Measurements from ENCODE around the gene OTUD4. TPM values are rescaled to one million over a fixed set of nuclear protein-coding genes. Genes with fewer than 3 reads are reported as not detected.
"Not testable (repeated sequence)": the region's sequence is repeated elsewhere in the genome, so short reads cannot be mapped to it uniquely, and the experiment has no call there.

The OTUD4 gene
- total RNA-seq, 2 experiments from 2014 or later: 69.4 to 69.9 TPM

- ChIA-PET CTCF (interaction anchor here (0.6 kb wide), 1 partner anchor 87 kb away, joined by 3 read pairs; no protein-coding TSS in a partner anchor), POLR2A (no interaction called here)
Measured at GRCh38 chr4:145182222-145182621, 1.8 kb upstream of the OTUD4 start.

GRCh38 chr4:145181091-145181501 is 707 bp upstream of the OTUD4 start:
- POLR2A ChIA-PET: no interaction called here
- CTCF ChIA-PET: interaction anchor here (1.1 kb wide), 1 partner anchor 436 kb away, joined by 4 read pairs; no protein-coding TSS in a partner anchor

- POLR2A ChIA-PET, CTCF ChIA-PET: not testable (repeated sequence)
Measured at GRCh38 chr4:145179861-145180297, 510 bp downstream of the OTUD4 start.

GRCh38 chr4:145179281-145179860 is 1.0 kb downstream of the OTUD4 start:
- ChIA-PET CTCF (interaction anchor here (1.2 to 1.6 kb wide), 2 partner anchors 63 to 82 kb away, joined by 3 to 4 read pairs; partner anchors contain the start of genes ABCE1 and ANAPC10), POLR2A (interaction anchor here (0.6 to 2.2 kb wide), 4 partner anchors 9 to 434 kb away, joined by 3 to 15 read pairs (median 3); partner anchors contain the start of genes ABCE1 and ANAPC10)

- POLR2A ChIA-PET: interaction anchor here (0.6 to 2.2 kb wide), 4 partner anchors 9 to 434 kb away, joined by 3 to 15 read pairs (median 3); partner anchors contain the start of genes ABCE1 and ANAPC10
- CTCF ChIA-PET: interaction anchor here (1.2 to 1.6 kb wide), 2 partner anchors 63 to 81 kb away, joined by 3 to 4 read pairs; partner anchors contain the start of genes ABCE1 and ANAPC10
Measured at GRCh38 chr4:145178740-145179280, 1.6 kb downstream of the OTUD4 start.

- CTCF ChIA-PET: interaction anchor here (1.2 to 1.6 kb wide), 2 partner anchors 62 to 80 kb away, joined by 3 to 4 read pairs; partner anchors contain the start of genes ABCE1 and ANAPC10
- POLR2A ChIA-PET: interaction anchor here (0.5 to 2.2 kb wide), 3 partner anchors 11 to 80 kb away, joined by 3 to 15 read pairs (median 4); partner anchors contain the start of genes ABCE1 and ANAPC10
Measured at GRCh38 chr4:145177906-145178538, 2.4 kb downstream of the OTUD4 start.

GRCh38 chr4:145177511-145177905 is 2.9 kb downstream of the OTUD4 start:
- POLR2A ChIA-PET: interaction anchor here (0.8 to 2.2 kb wide), 6 partner anchors 10 to 759 kb away, joined by 3 to 15 read pairs (median 3); partner anchors contain the start of genes ABCE1, ANAPC10 and MMAA

GRCh38 chr4:145176641-145177432 is 3.6 kb downstream of the OTUD4 start:
- ChIA-PET POLR2A (interaction anchor here (0.8 to 1.3 kb wide), 4 partner anchors 36 to 760 kb away, joined by 3 read pairs; partner anchors contain the start of gene MMAA), CTCF (interaction anchor here (0.7 kb wide), 1 partner anchor 506 kb away, joined by 3 read pairs; no protein-coding TSS in a partner anchor)

More at GRCh38 chr4:145177511-145177905, 2.9 kb downstream of the OTUD4 start:
- CTCF ChIA-PET: interaction anchor here (1.6 kb wide), 1 partner anchor 80 kb away, joined by 4 read pairs; the partner anchor contains the start of genes ABCE1 and ANAPC10

- POLR2A ChIA-PET: no interaction called here
Measured at GRCh38 chr4:145171911-145172310, 8.5 kb downstream of the OTUD4 start.

GRCh38 chr4:145170223-145170622 is 10.2 kb downstream of the OTUD4 start:
- POLR2A ChIA-PET: interaction anchor here (0.8 kb wide), 1 partner anchor 9 kb away, joined by 3 read pairs; no protein-coding TSS in a partner anchor

More at GRCh38 chr4:145171911-145172310, 8.5 kb downstream of the OTUD4 start:
- CTCF ChIA-PET: no interaction called here

GRCh38 chr4:145168581-145169187 is 11.7 kb downstream of the OTUD4 start:
- ChIA-PET POLR2A (interaction anchor here (1.9 kb wide), 1 partner anchor 9 kb away, joined by 4 read pairs; no protein-coding TSS in a partner anchor), CTCF (no interaction called here)

More at GRCh38 chr4:145170223-145170622, 10.2 kb downstream of the OTUD4 start:
- CTCF ChIA-PET: no interaction called here

- ChIA-PET POLR2A (interaction anchor here (1.9 kb wide), 1 partner anchor 10 kb away, joined by 4 read pairs; no protein-coding TSS in a partner anchor), CTCF (interaction anchor here (0.7 kb wide), 1 partner anchor 11 kb away, joined by 3 read pairs; no protein-coding TSS in a partner anchor)
Measured at GRCh38 chr4:145167887-145168286, 12.5 kb downstream of the OTUD4 start.

- POLR2A ChIA-PET: interaction anchor here (1.1 kb wide), 1 partner anchor 13 kb away, joined by 5 read pairs; no protein-coding TSS in a partner anchor
- CTCF ChIA-PET: no interaction called here
Measured at GRCh38 chr4:145161549-145161948, 18.8 kb downstream of the OTUD4 start.

- ChIA-PET POLR2A (no interaction called here), CTCF (interaction anchor here (0.6 kb wide), 1 partner anchor 11 kb away, joined by 3 read pairs; no protein-coding TSS in a partner anchor)
Measured at GRCh38 chr4:145156986-145157385, 23.4 kb downstream of the OTUD4 start.

GRCh38 chr4:145155268-145155870 is 25.0 kb downstream of the OTUD4 start:
- POLR2A ChIA-PET: no interaction called here
- CTCF ChIA-PET: interaction anchor here (0.7 kb wide), 1 partner anchor 39 kb away, joined by 3 read pairs; no protein-coding TSS in a partner anchor

- CTCF ChIA-PET: interaction anchor here (0.7 kb wide), 1 partner anchor 38 kb away, joined by 3 read pairs; no protein-coding TSS in a partner anchor
- POLR2A ChIA-PET: no interaction called here
Measured at GRCh38 chr4:145154573-145154972, 25.8 kb downstream of the OTUD4 start.

- CTCF ChIA-PET: no interaction called here
- POLR2A ChIA-PET: no interaction called here
Measured at GRCh38 chr4:145153904-145154298, 26.5 kb downstream of the OTUD4 start.
